ENCODE measurements around the gene USP12. TPM values are rescaled to one million over a fixed set of nuclear protein-coding genes. Genes with fewer than 3 reads are reported as not detected.

Gene USP12
- polyA plus RNA-seq, 3 donors, result 12.8 to 23.4 (median 14.5) TPM

- intact Hi-C loops (cut with micrococcal nuclease), result no loop called here
- Histone ChIP-seq H3K4me3 (replicated peaks in 1 of 3; ENCODE audit: low read depth in 2 of 3, low read length in 3 of 3) (no peak overlapping the region), H3K79me2 (ENCODE audit: insufficient read depth, low read length) (no peaks in the 10 kb centered on the region), H2AFZ (ENCODE audit: insufficient read depth, low read depth, low read length, poor library complexity, severe bottlenecking) (no peak overlapping the region), H3K4me1 (ENCODE audit: control insufficient read depth in 1 of 2, insufficient read depth in 2 of 2, low read length in 2 of 2) (peaks cover 0 to 6% of the 10 kb centered on the region in 2 donors), H3K9ac (ENCODE audit: insufficient read depth, low read length, poor library complexity, severe bottlenecking) (no peak overlapping the region), H3K4me2 (replicated peaks; ENCODE audit: extremely low read depth, low read length, poor library complexity, severe bottlenecking) (no peak overlapping the region), H4K20me1 (ENCODE audit: insufficient read depth, low read length) (no peaks in the 10 kb centered on the region), H3K27me3 (ENCODE audit: control insufficient read depth in 2 of 2, insufficient read depth in 2 of 2, low read length in 2 of 2) (peaks cover 0 to 6% of the 10 kb centered on the region in 2 donors), H3K9me3 (replicated peaks in 1 of 2; ENCODE audit: control insufficient read depth in 1 of 2, insufficient read depth in 1 of 2, low read length in 2 of 2) (no peaks in the 10 kb centered on the region), H3K36me3 (replicated peaks in 1 of 2; ENCODE audit: control insufficient read depth in 1 of 2, insufficient read depth in 2 of 2, low read length in 2 of 2) (no peaks in the 10 kb centered on the region), H3K27ac (ENCODE audit: low read depth in 1 of 2, low read length in 2 of 2) (no peak overlapping the region)
- DNase-seq, result no peak
- WGBS (ENCODE audit: insufficient coverage), result 100% methylated on average over 2 of the region's 4 CpGs
- peaks cover 0 to 3% (median 0%) of the 10 kb centered on the region in 7 donors for H3K9me3 Mint-ChIP-seq
- peaks cover 9% of the 10 kb centered on the region for H3K4me1 Mint-ChIP-seq
- peaks cover 3 to 15% (median 7%) of the 10 kb centered on the region in 3 donors for H3K27me3 Mint-ChIP-seq (ENCODE audit: low read depth in 3 of 3)
- no peak overlapping the region for H3K27ac Mint-ChIP-seq
- TF ChIP-seq CTCF (IDR thresholded peaks at IDR 0.05), result no peak
- no peak overlapping the region for H3K4me3 Mint-ChIP-seq
- no peaks in the 10 kb centered on the region for H3K36me3 Mint-ChIP-seq
Measured at GRCh38 chr13:27037171-27037570, 134.4 kb downstream of the USP12 start.

GRCh38 chr13:27036236-27036981, 135.2 kb downstream of the USP12 start:
- 87% methylated on average over 6 of the region's 8 CpGs for WGBS (ENCODE audit: insufficient coverage)

More at GRCh38 chr13:27036236-27036981, 135.2 kb downstream of the USP12 start:
- Histone ChIP-seq H3K9me3 (replicated peaks in 1 of 2; ENCODE audit: control insufficient read depth in 1 of 2, insufficient read depth in 1 of 2, low read length in 2 of 2) (no peaks in the 10 kb centered on the region), H3K79me2 (ENCODE audit: insufficient read depth, low read length) (no peaks in the 10 kb centered on the region), H3K4me3 (replicated peaks in 1 of 3; ENCODE audit: low read depth in 2 of 3, low read length in 3 of 3) (no peak overlapping the region), H3K27me3 (ENCODE audit: control insufficient read depth in 2 of 2, insufficient read depth in 2 of 2, low read length in 2 of 2) (peaks cover 0 to 6% of the 10 kb centered on the region in 2 donors), H3K4me2 (replicated peaks; ENCODE audit: extremely low read depth, low read length, poor library complexity, severe bottlenecking) (no peak overlapping the region), H3K4me1 (ENCODE audit: control insufficient read depth in 1 of 2, insufficient read depth in 2 of 2, low read length in 2 of 2) (peaks cover 0 to 6% of the 10 kb centered on the region in 2 donors), H3K27ac (ENCODE audit: low read depth in 1 of 2, low read length in 2 of 2) (no peak overlapping the region), H3K36me3 (replicated peaks in 1 of 2; ENCODE audit: control insufficient read depth in 1 of 2, insufficient read depth in 2 of 2, low read length in 2 of 2) (no peaks in the 10 kb centered on the region), H2AFZ (ENCODE audit: insufficient read depth, low read depth, low read length, poor library complexity, severe bottlenecking) (no peak overlapping the region), H4K20me1 (ENCODE audit: insufficient read depth, low read length) (no peaks in the 10 kb centered on the region), H3K9ac (ENCODE audit: insufficient read depth, low read length, poor library complexity, severe bottlenecking) (no peak overlapping the region)
- intact Hi-C loops (cut with micrococcal nuclease), result no loop called here
- peak overlapping the region in 1 of 2 donors; percentile 28 for H3K4me3 Mint-ChIP-seq
- H3K36me3 Mint-ChIP-seq, result no peaks in the 10 kb centered on the region
- DNase-seq, result no peak
- H3K27me3 Mint-ChIP-seq (ENCODE audit: low read depth in 3 of 3), result peaks cover 3 to 15% (median 7%) of the 10 kb centered on the region in 3 donors
- TF ChIP-seq CTCF (IDR thresholded peaks at IDR 0.05), result no peak
- no peak overlapping the region for H3K27ac Mint-ChIP-seq
- H3K4me1 Mint-ChIP-seq, result peaks cover 9% of the 10 kb centered on the region
- peaks cover 0 to 4% (median 0%) of the 10 kb centered on the region in 7 donors for H3K9me3 Mint-ChIP-seq

Measured in CD14-positive monocyte (primary cell).